Effector memory CD8-positive, alpha-beta T cell (primary cell): ENCODE data around the gene ACTN4.

ENCODE experiments used
- ATAC-seq: fragments of 150-1000 bp; cut with Tn5 transposase; replicated peaks from 2 replicates; pipeline ENCODE4 v1.10.0; 2021; ENCODE audit warnings: mild to moderate bottlenecking, moderate library complexity
- DNase-seq, 3 experiments: peaks; one replicate each; pipeline ENCODE4 v3.0.0; 2021
- H3K27ac Mint-ChIP-seq, 2 donors: one replicate each; pipeline ENCODE4 v1.8.0; 2022; ENCODE audit warnings: mild to moderate bottlenecking in 2 of 2, mixed read lengths in 2 of 2, moderate library complexity in 2 of 2
- H3K27me3 Mint-ChIP-seq, 2 donors: one replicate each; pipeline ENCODE4 v1.8.0; 2022; ENCODE audit warnings: mixed read lengths in 2 of 2
- H3K36me3 Mint-ChIP-seq: one replicate; pipeline ENCODE4 v1.8.0; 2022; ENCODE audit warnings: mild to moderate bottlenecking, moderate library complexity, mixed read lengths; ENCODE audit not compliant: insufficient read depth
- H3K4me1 Mint-ChIP-seq, 2 donors: one replicate each; pipeline ENCODE4 v1.8.0; 2022; ENCODE audit warnings: low read depth in 2 of 2, mixed read lengths in 2 of 2
- H3K4me3 Mint-ChIP-seq, 2 donors: one replicate each; pipeline ENCODE4 v1.8.0; 2022; ENCODE audit warnings: mild to moderate bottlenecking in 2 of 2, mixed read lengths in 2 of 2, moderate library complexity in 2 of 2
- H3K9me3 Mint-ChIP-seq, 2 donors: one replicate each; pipeline ENCODE4 v1.8.0; 2022; ENCODE audit warnings: mixed read lengths in 2 of 2

ACTN4 gene

DNA sequence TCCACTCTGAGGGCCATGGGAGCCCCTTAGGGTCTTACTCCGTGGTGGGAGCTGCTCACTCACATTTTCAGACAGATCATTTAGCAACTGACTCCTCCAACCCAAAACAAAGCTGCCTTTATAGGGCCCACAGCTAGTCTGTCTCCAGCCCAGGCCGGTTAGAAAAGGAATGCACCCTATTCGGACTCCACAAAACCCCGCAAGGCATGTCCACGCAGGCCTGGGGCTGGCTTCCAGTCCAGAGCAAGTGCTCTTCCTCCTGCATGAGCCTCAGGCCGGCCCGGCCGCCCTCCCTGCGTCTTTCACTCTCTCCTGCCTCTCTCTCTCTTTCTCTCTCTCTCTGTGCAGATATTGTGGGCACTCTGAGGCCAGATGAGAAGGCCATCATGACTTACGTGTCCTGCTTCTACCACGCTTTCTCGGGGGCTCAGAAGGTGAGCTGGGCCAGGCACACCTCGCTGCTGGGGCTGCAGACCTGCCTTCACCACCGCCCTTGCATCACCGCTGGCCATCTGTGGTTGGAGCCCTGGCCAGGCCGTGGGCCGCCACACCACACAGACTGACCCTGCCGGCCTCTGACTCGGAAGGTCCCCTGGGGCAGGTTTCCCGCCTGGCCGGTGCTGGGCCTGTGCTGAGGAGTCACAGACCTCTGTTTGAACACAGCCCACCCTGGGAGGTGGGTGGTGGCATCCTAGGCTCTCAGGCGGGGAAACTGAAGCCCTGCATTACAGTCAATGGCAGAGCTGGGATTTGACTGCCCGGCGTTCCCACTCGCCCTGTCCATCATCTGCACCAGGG, 63.7 kb downstream of the ACTN4 start:
- DNase-seq = no peak
- peaks cover 70% of the 10 kb centered on the region for H3K36me3 Mint-ChIP-seq
- no peaks in the 10 kb centered on the region for H3K9me3 Mint-ChIP-seq
- no peak overlapping the region for H3K4me3 Mint-ChIP-seq
- no peak for ATAC-seq
- H3K27me3 Mint-ChIP-seq = no peaks in the 10 kb centered on the region
- H3K4me1 Mint-ChIP-seq = peaks cover 0 to 6% of the 10 kb centered on the region in 2 donors
- H3K27ac Mint-ChIP-seq = peak overlapping the region; percentile 68 to 74

DNA sequence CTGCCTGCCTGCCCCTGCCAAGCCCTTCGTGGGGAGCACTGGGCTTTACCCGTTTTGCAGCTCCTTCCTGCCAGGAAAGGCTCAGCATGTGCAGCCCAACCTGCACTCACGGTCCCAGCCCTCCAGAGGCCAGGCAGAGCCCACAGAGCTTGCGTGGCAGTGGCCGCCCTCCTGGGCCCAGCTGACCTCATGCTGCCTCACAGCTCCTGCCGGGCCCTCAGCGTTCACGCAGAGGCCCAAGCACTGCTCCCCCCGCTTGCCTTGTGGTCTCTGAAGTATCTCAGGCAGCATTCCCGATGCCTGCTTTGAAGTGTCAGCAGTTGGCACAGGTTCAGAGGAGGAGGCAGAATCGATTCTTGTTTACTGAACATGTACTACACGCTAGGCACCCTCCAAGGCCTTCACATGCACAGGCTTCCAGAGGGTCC, 64.3 kb downstream of the ACTN4 start:
- Mint-ChIP-seq H3K4me3 (no peak overlapping the region), H3K4me1 (peaks cover 0 to 7% of the 10 kb centered on the region in 2 donors), H3K36me3 (peaks cover 70% of the 10 kb centered on the region), H3K9me3 (no peaks in the 10 kb centered on the region), H3K27ac (no peak overlapping the region), H3K27me3 (no peaks in the 10 kb centered on the region)
- no peak for ATAC-seq
- no peak for DNase-seq

DNA sequence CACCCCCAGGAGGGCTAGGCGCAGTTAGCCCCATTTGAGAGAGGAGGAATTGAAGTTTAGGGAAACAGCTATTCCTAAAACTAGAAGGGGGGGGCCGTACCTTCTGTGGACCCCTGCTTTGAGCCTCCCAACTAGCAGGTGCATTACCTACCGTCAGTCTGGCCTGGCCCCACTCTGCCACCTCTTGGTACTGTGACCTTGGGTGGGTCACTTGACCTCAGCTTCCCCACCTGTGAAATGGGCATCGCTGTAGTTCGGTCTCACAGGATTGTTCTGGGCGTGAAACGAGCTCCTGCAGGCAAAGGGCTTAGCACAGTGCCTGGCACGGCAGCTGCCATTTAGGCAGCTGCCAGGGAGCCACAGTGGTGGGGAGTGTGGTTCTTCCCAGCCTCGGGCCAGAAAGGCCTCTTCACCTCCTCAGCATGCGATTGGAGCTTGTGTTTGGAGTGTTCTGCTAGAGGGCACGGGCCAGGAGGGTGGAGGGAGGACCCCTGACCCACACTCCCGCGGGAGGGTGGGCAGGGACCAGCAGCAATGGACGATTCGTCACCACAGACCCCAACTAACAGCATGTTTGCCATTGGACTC, 64.8 kb downstream of the ACTN4 start:
- Mint-ChIP-seq H3K27me3 (no peaks in the 10 kb centered on the region), H3K4me3 (no peak overlapping the region), H3K27ac (no peak overlapping the region), H3K4me1 (peaks cover 0 to 7% of the 10 kb centered on the region in 2 donors), H3K36me3 (peaks cover 67% of the 10 kb centered on the region), H3K9me3 (no peaks in the 10 kb centered on the region)
- DNase-seq (no peak), ATAC-seq (no peak)

DNA sequence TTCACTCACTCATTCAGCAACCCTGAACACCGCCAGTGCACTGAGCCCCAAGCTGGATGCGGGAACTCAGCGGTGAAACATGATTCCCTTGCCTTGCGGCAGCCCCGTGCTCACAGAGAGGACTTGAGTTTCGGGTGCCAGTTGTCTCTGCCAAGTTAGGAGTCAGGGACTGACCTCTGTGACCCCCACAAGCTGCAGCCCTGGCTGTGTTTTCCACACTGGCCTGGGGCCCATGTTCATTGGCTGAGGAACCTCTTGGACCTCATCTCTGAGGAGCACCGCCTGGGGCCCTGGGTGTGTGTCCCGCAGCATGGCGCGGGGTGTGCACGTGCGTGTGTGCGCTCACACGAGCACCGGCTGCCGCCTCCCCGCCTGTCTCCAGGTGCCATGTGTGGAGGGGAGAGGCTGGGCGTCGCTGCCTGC, 65.8 kb downstream of the ACTN4 start:
- ATAC-seq = no peak
- H3K9me3 Mint-ChIP-seq = no peaks in the 10 kb centered on the region
- peaks cover 71% of the 10 kb centered on the region for H3K36me3 Mint-ChIP-seq
- H3K4me3 Mint-ChIP-seq = no peak overlapping the region
- DNase-seq = no peak
- peak overlapping the region in 1 of 2 donors; percentile 76 for H3K27ac Mint-ChIP-seq
- H3K27me3 Mint-ChIP-seq = no peaks in the 10 kb centered on the region
- H3K4me1 Mint-ChIP-seq = peaks cover 0 to 7% of the 10 kb centered on the region in 2 donors

DNA sequence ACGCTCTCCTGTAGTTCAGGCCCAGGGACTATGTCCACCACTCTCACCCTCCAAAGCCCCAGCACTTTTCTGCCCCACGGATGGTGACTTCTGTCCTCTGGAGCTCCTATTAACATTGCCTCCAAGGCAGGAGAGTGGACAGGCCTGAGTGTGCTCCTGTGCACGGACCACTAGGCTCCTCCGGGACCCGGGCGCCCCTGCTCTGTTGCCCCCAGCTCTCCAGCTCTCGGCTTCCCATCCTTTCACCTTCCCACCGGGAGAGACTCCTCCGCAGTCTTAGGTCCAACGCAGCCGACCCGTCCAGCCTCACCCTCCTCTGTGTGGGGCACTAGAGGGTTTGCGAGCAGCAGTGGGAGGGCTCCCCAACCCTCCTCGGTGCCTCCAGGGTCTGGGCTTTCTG, 66.4 kb downstream of the ACTN4 start:
- DNase-seq (no peak), ATAC-seq (no peak)
- Mint-ChIP-seq H3K9me3 (no peaks in the 10 kb centered on the region), H3K27ac (peak overlapping the region; percentile 35 to 76), H3K36me3 (peaks cover 70% of the 10 kb centered on the region), H3K4me1 (peaks cover 0 to 7% of the 10 kb centered on the region in 2 donors), H3K27me3 (no peaks in the 10 kb centered on the region), H3K4me3 (no peak overlapping the region)

DNA sequence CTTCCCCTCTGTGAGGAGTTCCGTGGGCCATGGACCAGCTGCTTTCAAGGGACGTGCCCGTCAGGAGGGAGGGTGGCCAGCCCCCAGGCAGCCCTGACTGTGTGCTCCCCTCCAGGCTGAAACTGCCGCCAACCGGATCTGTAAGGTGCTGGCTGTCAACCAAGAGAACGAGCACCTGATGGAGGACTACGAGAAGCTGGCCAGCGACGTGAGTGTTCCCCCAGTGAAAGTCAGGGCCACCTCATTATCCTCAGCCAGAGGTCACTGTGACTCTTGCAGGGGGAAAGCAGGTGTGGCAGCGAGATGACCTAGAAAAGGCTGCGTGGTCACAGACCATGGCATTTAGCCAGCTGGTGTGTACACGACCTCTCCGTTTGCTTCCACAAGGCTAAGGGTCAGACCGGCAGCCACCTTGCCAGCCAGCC, 66.9 kb downstream of the ACTN4 start:
- Mint-ChIP-seq H3K27me3 (no peaks in the 10 kb centered on the region), H3K27ac (peak overlapping the region; percentile 35 to 76)

DNA sequence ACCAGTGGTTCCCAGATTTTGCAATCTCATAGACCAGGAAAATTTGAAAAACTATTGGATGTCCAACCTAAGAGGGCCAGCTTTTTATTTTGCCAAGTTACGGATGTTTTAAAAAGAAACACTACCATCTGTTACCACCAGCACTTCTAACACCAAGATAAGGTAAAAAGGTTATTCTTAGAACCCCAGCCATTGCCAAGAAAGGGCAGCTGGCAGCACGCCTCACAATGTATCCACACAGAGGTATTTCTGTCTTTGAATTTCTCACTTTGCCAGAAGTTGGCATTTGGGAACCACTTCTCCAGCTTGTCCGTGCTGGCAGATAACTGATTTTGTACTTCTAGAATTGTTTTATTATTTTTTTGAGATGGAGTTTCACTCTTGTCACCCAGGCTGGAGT, 68.1 kb downstream of the ACTN4 start:
- DNase-seq (no peak), ATAC-seq (no peak)
- H3K4me1 Mint-ChIP-seq = peaks cover 0 to 7% of the 10 kb centered on the region in 2 donors
- H3K9me3 Mint-ChIP-seq = no peaks in the 10 kb centered on the region
- H3K27ac Mint-ChIP-seq = no peak overlapping the region
- no peak overlapping the region for H3K4me3 Mint-ChIP-seq
- no peaks in the 10 kb centered on the region for H3K27me3 Mint-ChIP-seq
- H3K36me3 Mint-ChIP-seq = peaks cover 64% of the 10 kb centered on the region

More for the DNA sequence above, 66.9 kb downstream of the ACTN4 start:
- Mint-ChIP-seq H3K9me3 (no peaks in the 10 kb centered on the region), H3K36me3 (peaks cover 68% of the 10 kb centered on the region), H3K4me1 (peaks cover 0 to 7% of the 10 kb centered on the region in 2 donors), H3K4me3 (no peak overlapping the region)
- DNase-seq (no peak), ATAC-seq (no peak)

DNA sequence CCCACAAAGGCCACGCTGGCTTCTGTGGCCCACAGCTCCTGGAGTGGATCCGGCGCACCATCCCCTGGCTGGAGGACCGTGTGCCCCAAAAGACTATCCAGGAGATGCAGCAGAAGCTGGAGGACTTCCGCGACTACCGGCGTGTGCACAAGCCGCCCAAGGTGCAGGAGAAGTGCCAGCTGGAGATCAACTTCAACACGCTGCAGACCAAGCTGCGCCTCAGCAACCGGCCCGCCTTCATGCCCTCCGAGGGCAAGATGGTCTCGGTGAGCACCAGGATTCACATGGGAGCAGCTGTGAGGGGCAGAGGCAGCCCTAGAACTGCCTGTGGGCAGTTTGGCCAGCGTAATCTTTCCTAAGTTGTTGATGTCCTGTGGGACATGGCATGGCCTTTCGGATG, 69.6 kb downstream of the ACTN4 start:
- no peak for DNase-seq
- peak overlapping the region in 1 of 2 donors; percentile 88 for H3K27ac Mint-ChIP-seq
- peaks cover 62% of the 10 kb centered on the region for H3K36me3 Mint-ChIP-seq
- no peaks in the 10 kb centered on the region for H3K9me3 Mint-ChIP-seq
- no peak for ATAC-seq
- H3K4me3 Mint-ChIP-seq = no peak overlapping the region
- peaks cover 0 to 4% of the 10 kb centered on the region in 2 donors for H3K4me1 Mint-ChIP-seq
- no peaks in the 10 kb centered on the region for H3K27me3 Mint-ChIP-seq

DNA sequence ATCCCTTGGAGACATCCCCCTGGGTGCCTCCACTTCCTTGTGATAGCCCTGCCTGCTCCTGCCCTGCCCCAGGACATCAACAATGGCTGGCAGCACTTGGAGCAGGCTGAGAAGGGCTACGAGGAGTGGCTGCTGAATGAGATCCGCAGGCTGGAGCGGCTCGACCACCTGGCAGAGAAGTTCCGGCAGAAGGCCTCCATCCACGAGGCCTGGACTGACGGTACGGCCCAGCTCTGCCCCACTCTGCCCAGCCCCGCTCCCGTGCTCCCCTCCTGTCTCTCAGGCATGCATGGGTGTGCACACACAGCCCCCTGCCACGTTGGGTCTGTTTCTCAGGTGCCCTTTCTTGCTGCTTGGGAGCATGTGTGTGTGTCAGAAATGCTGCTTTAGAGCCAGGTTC, 70.4 kb downstream of the ACTN4 start:
- ATAC-seq = no peak
- Mint-ChIP-seq H3K27ac (no peak overlapping the region), H3K4me1 (peaks cover 0 to 4% of the 10 kb centered on the region in 2 donors), H3K27me3 (no peaks in the 10 kb centered on the region), H3K9me3 (no peaks in the 10 kb centered on the region), H3K4me3 (no peak overlapping the region), H3K36me3 (peaks cover 62% of the 10 kb centered on the region)
- DNase-seq = no peak

DNA sequence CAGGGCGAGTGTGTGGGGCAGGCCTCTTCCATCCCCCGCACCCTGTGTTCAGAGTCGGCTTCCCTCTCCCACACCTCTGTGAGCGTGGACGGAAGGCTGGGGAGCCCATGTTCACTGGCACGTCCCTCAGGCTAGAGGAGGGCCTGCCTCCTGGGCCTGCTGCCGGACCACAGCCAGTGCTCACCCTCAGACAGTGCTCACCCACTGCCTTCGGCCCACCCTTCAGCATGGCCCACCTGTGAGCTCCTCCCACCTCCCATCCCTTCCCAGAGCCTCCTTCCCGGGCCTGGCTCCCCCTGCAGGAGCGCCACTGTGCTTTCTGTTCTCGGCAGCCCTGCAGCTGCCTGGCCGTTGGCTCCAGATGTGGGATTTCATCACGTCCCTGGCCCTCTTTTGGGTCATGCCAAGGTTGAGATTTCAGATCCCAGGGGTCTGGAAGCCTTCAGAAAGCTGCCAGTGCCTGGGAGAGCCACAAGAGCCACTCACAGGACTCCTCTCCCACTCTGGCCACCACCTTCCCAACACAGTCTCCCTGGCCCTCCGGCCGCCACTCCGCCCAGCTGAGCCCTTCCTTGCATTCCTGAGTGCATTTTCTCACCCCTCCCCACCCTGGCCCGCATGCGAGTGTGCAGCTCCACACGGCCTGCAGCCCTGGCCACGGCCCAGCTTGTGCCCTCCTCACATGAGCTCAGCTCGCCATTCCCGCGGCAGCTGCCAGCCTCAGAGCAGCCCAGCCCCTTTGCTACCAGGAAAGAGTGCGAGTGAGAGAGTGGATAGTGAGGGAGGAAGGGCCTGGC, 71.5 kb downstream of the ACTN4 start:
- no peak overlapping the region for H3K27ac Mint-ChIP-seq
- DNase-seq = no peak
- no peak for ATAC-seq
- peaks cover 0 to 4% of the 10 kb centered on the region in 2 donors for H3K4me1 Mint-ChIP-seq
- peaks cover 62% of the 10 kb centered on the region for H3K36me3 Mint-ChIP-seq
- H3K4me3 Mint-ChIP-seq = no peak overlapping the region
- no peaks in the 10 kb centered on the region for H3K27me3 Mint-ChIP-seq
- H3K9me3 Mint-ChIP-seq = no peaks in the 10 kb centered on the region

DNA sequence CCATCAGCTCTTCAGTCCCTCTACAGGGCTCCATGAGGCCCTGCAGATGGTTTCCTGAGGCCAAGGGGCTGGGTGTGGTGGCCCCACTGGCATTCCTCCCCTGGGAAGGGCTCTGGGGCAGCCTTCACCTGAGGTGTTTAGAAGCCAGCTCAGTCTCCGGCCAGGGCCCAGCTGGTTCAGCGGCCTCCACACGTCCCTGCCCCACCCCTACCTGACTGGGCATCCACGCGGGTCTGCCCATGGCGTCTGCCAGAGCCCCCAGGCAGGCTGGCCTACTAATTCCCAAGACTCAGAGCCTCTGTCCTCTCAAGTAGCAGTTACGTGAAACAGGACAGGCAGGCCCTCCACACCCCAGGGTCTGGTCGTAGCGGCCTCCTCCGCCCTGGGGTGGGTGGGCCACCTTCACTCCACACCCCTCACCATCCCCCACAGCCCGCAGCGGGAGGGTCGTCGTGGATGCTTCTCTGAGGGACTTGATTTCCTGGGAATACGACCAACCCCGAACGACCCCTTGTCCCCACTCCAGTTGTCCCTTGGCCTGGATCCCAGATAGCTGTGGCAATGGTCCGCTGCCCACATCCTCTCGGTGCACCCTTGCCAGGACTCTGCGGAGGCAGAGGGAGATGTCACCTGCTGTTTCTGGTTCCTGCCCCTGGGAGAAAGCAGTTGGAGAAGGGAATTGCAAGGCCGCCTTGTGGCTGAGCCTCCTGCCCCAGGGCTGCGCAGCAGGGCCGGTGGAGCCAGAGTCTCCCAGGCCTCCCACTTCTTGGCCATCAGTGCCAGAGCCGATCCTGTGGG, 72.5 kb downstream of the ACTN4 start:
- no peak for ATAC-seq

DNA sequence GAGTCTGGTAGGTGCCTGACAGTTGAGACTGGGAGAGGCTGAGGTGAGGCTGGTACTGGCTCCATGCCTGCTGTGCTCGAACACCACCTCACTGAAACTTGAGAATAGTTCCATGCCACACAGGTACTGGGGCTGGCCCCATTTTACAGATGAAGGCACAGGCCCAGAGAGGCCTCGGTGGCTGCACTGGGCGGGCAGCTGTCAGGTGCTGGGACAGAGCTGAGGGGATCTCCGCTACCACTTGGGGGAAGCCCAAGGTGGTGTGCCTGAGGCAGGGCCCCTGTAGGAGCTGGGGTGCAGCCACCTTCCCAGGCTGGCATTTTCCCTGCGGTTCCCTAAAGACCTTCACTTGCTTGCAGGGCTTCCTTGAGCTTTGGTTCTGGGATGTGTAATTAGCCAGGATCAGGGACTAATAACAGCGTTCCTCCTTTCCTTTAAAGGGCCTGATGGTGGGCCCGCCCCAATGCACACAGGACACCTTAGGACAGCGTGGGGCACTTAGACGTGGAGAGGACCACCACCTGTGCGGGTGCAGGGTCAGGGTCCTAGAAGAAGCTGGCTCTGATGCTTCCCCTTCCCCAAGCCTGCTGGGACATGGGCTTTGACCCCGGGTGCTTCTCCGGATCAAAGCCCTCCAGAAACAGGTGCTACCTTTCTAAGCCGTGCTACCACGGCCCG, 73.2 kb downstream of the ACTN4 start:
- no peak for DNase-seq
- Mint-ChIP-seq H3K4me3 (no peak overlapping the region), H3K4me1 (peaks cover 0 to 3% of the 10 kb centered on the region in 2 donors), H3K9me3 (no peaks in the 10 kb centered on the region), H3K27ac (peak overlapping the region in 1 of 2 donors; percentile 38), H3K36me3 (peaks cover 60% of the 10 kb centered on the region), H3K27me3 (no peaks in the 10 kb centered on the region)
- no peak for ATAC-seq

More for the DNA sequence above, 72.5 kb downstream of the ACTN4 start:
- H3K4me3 Mint-ChIP-seq = no peak overlapping the region
- no peak for DNase-seq
- peaks cover 57% of the 10 kb centered on the region for H3K36me3 Mint-ChIP-seq
- H3K4me1 Mint-ChIP-seq = peaks cover 0 to 2% of the 10 kb centered on the region in 2 donors
- no peaks in the 10 kb centered on the region for H3K27me3 Mint-ChIP-seq
- no peak overlapping the region for H3K27ac Mint-ChIP-seq
- H3K9me3 Mint-ChIP-seq = no peaks in the 10 kb centered on the region
